Fibroblast of skin of scalp (primary cell): ENCODE results near the gene HTR5A.

Source experiments
- DNase-seq: peaks from one replicate; pipeline ENCODE4 v3.0.0-alpha.2; 2013

Gene HTR5A

GRCh38 chr7:155090684-155091083 lies 20.6 kb downstream of the HTR5A start:
- no peak for DNase-seq

GRCh38 chr7:155093596-155093995 lies 23.5 kb downstream of the HTR5A start:
- DNase-seq, result no peak

- no peak for DNase-seq
These were observed 24.6 kb downstream of the HTR5A start for GRCh38 chr7:155094636-155095135.

GRCh38 chr7:155097338-155097737 lies 27.2 kb downstream of the HTR5A start:
- no peak for DNase-seq

GRCh38 chr7:155103839-155104238 lies 33.7 kb downstream of the HTR5A start:
- DNase-seq, result no peak

- DNase-seq, result no peak
These were observed 34.8 kb downstream of the HTR5A start for GRCh38 chr7:155104913-155105312.

GRCh38 chr7:155106356-155106755 lies 36.2 kb downstream of the HTR5A start:
- no peak for DNase-seq

GRCh38 chr7:155107126-155107525 lies 37.0 kb downstream of the HTR5A start:
- no peak for DNase-seq

- DNase-seq, result no peak
These were observed 38.2 kb downstream of the HTR5A start for GRCh38 chr7:155108144-155108901.

GRCh38 chr7:155109121-155109520 lies 39.0 kb downstream of the HTR5A start:
- DNase-seq, result no peak

GRCh38 chr7:155115288-155115687 lies 45.2 kb downstream of the HTR5A start:
- DNase-seq, result no peak

GRCh38 chr7:155119801-155120382 lies 49.8 kb downstream of the HTR5A start:
- DNase-seq, result peak; percentile 12

GRCh38 chr7:155120460-155120859 lies 50.3 kb downstream of the HTR5A start:
- DNase-seq, result no peak

GRCh38 chr7:155122831-155123230 lies 52.7 kb downstream of the HTR5A start:
- no peak for DNase-seq

GRCh38 chr7:155123413-155123812 lies 53.3 kb downstream of the HTR5A start:
- DNase-seq, result no peak

- no peak for DNase-seq
These were observed 54.6 kb downstream of the HTR5A start for GRCh38 chr7:155124706-155125105.

GRCh38 chr7:155129186-155129585 lies 59.1 kb downstream of the HTR5A start:
- DNase-seq, result no peak

GRCh38 chr7:155129789-155130188 lies 59.7 kb downstream of the HTR5A start:
- no peak for DNase-seq

- DNase-seq, result no peak
These were observed 60.4 kb downstream of the HTR5A start for GRCh38 chr7:155130493-155130892.

- no peak for DNase-seq
These were observed 61.0 kb downstream of the HTR5A start for GRCh38 chr7:155131090-155131489.

- DNase-seq, result no peak
These were observed 62.3 kb downstream of the HTR5A start for GRCh38 chr7:155132431-155132830.

- no peak for DNase-seq
These were observed 66.6 kb downstream of the HTR5A start for GRCh38 chr7:155136619-155137243.
